Mesendoderm (in vitro differentiated cells): ENCODE measurements around the gene C17orf75.
"Not testable (repeated sequence)": the region's sequence is repeated elsewhere in the genome, so short reads cannot be mapped to it uniquely, and the experiment has no call there.

Experiments
- DNase-seq: peaks from one replicate; pipeline ENCODE4 v3.0.0; 2013
- H2AK5ac ChIP-seq: 2 replicates; pipeline ENCODE4 v1.6.1; 2013; ENCODE audit warnings: low read length, inconsistent platforms
- H2BK120ac ChIP-seq: 2 replicates; pipeline ENCODE4 v1.6.1; 2013; ENCODE audit warnings: low read depth, mild to moderate bottlenecking, low read length, moderate library complexity, mixed read lengths
- H2BK15ac ChIP-seq: replicated peaks from 2 replicates; pipeline ENCODE4 v1.6.1; 2013; ENCODE audit warnings: low read depth, mild to moderate bottlenecking, moderate library complexity
- H2BK5ac ChIP-seq: 2 replicates; pipeline ENCODE4 v1.6.1; 2013; ENCODE audit warnings: low read length, inconsistent platforms
- H3K18ac ChIP-seq: 2 replicates; pipeline ENCODE4 v1.6.1; 2013; ENCODE audit warnings: mild to moderate bottlenecking, low read length, mixed read lengths
- H3K23ac ChIP-seq: one replicate; pipeline ENCODE4 v1.6.1; 2013; ENCODE audit warnings: low read length
- H3K27ac ChIP-seq: 2 replicates; pipeline ENCODE4 v1.5.1; 2013; ENCODE audit warnings: low read depth, mild to moderate bottlenecking, inconsistent platforms, low read length, moderate library complexity
- H3K27me3 ChIP-seq: 2 replicates; pipeline ENCODE4 v1.6.1; 2013; ENCODE audit warnings: low read length, control low read depth, mild to moderate bottlenecking, inconsistent platforms; ENCODE audit not compliant: insufficient read depth, poor library complexity
- H3K36me3 ChIP-seq: 2 replicates; pipeline ENCODE4 v1.6.1; 2013; ENCODE audit warnings: low read length, inconsistent platforms; ENCODE audit not compliant: control insufficient read depth, insufficient read depth
- H3K4ac ChIP-seq: one replicate; pipeline ENCODE4 v1.6.1; 2013; ENCODE audit warnings: low read depth, mild to moderate bottlenecking, low read length, moderate library complexity
- H3K4me1 ChIP-seq: 2 replicates; pipeline ENCODE4 v1.6.1; 2013; ENCODE audit warnings: low read depth, low read length, inconsistent platforms; ENCODE audit not compliant: control insufficient read depth
- H3K4me2 ChIP-seq: 2 replicates; pipeline ENCODE4 v1.6.1; 2013; ENCODE audit warnings: low read length
- H3K4me3 ChIP-seq: 2 replicates; pipeline ENCODE4 v1.5.1; 2013; ENCODE audit warnings: mild to moderate bottlenecking, low read length
- H3K56ac ChIP-seq: one replicate; pipeline ENCODE4 v1.6.1; 2013; ENCODE audit warnings: low read length
- H3K79me1 ChIP-seq: 2 replicates; pipeline ENCODE4 v1.6.1; 2013; ENCODE audit warnings: low read length, inconsistent platforms
- H3K79me2 ChIP-seq: 2 replicates; pipeline ENCODE4 v1.6.1; 2013; ENCODE audit warnings: mild to moderate bottlenecking, low read length; ENCODE audit not compliant: control insufficient read depth, insufficient read depth
- H3K9ac ChIP-seq: 2 replicates; pipeline ENCODE4 v1.6.1; 2013; ENCODE audit warnings: low read length, inconsistent platforms
- H4K5ac ChIP-seq: one replicate; pipeline ENCODE4 v1.6.1; 2013; ENCODE audit warnings: low read length
- H4K8ac ChIP-seq: one replicate; pipeline ENCODE4 v1.6.1; 2013; ENCODE audit warnings: low read depth, mild to moderate bottlenecking, control low read depth, low read length, moderate library complexity
- WGBS: extraction: QIAGEN DNeasy Blood & Tissue Kit; methylation state at CpG from one replicate; pipeline ENCODE4 v1.1.7; 2013; ENCODE audit warnings: low lambda C conversion rate, missing lambda C conversion rate; ENCODE audit not compliant: insufficient coverage; ENCODE audit errors: extremely low coverage; 5-methylcytosine and 5-hydroxymethylcytosine counted together

Gene C17orf75

GRCh38 chr17:32330147-32330546 is 11.8 kb downstream of the C17orf75 start:
- no peak overlapping the region for H3K4me2 ChIP-seq

GRCh38 chr17:32327911-32328310 is 14.1 kb downstream of the C17orf75 start:
- H3K9ac ChIP-seq: no peak overlapping the region
- H3K79me2 ChIP-seq: no peaks in the 10 kb centered on the region
- H3K36me3 ChIP-seq: no peaks in the 10 kb centered on the region
- no peak overlapping the region for H2BK15ac ChIP-seq
- H2BK5ac ChIP-seq: no peak overlapping the region
- no peaks in the 10 kb centered on the region for H3K79me1 ChIP-seq
- H3K4ac ChIP-seq: no peak overlapping the region
- H2AK5ac ChIP-seq: no peak overlapping the region
- no peak for DNase-seq
- H3K4me3 ChIP-seq: no peak overlapping the region
- no peak overlapping the region for H3K27ac ChIP-seq
- no peak overlapping the region for H3K4me2 ChIP-seq
- H4K8ac ChIP-seq: no peak overlapping the region
- H3K18ac ChIP-seq: no peak overlapping the region
- no peaks in the 10 kb centered on the region for H3K4me1 ChIP-seq
- no peak overlapping the region for H4K5ac ChIP-seq
- WGBS: no CpG with 5 or more reads among the region's 1 CpG
- no peak overlapping the region for H3K23ac ChIP-seq
- H3K27me3 ChIP-seq: no peaks in the 10 kb centered on the region
- H3K56ac ChIP-seq: no peak overlapping the region
- H2BK120ac ChIP-seq: no peak overlapping the region

More at GRCh38 chr17:32330147-32330546, 11.8 kb downstream of the C17orf75 start:
- no peak for DNase-seq
- Histone ChIP-seq H3K79me1 (no peaks in the 10 kb centered on the region), H3K9ac (no peak overlapping the region), H4K5ac (no peak overlapping the region), H2BK120ac (no peak overlapping the region), H2BK5ac (no peak overlapping the region), H3K36me3 (peaks cover 2% of the 10 kb centered on the region), H3K23ac (no peak overlapping the region), H3K4me1 (no peaks in the 10 kb centered on the region), H3K79me2 (no peaks in the 10 kb centered on the region), H3K27me3 (no peaks in the 10 kb centered on the region), H3K18ac (no peak overlapping the region), H3K4ac (no peak overlapping the region), H4K8ac (no peak overlapping the region), H2AK5ac (no peak overlapping the region), H2BK15ac (no peak overlapping the region), H3K56ac (no peak overlapping the region), H3K27ac (no peak overlapping the region), H3K4me3 (no peak overlapping the region)
- no CpG with 5 or more reads among the region's 3 CpGs for whole genome bisulfite sequencing

- no peak overlapping the region for H3K4ac ChIP-seq
- no peaks in the 10 kb centered on the region for H3K27me3 ChIP-seq
- no peak overlapping the region for H3K18ac ChIP-seq
- no peaks in the 10 kb centered on the region for H3K4me1 ChIP-seq
- H2BK120ac ChIP-seq: no peak overlapping the region
- H3K4me2 ChIP-seq: no peak overlapping the region
- H4K5ac ChIP-seq: no peak overlapping the region
- no peak overlapping the region for H2BK15ac ChIP-seq
- H3K36me3 ChIP-seq: no peaks in the 10 kb centered on the region
- DNase-seq: no peak
- H3K9ac ChIP-seq: no peak overlapping the region
- H2AK5ac ChIP-seq: no peak overlapping the region
- H3K56ac ChIP-seq: no peak overlapping the region
- no CpG with 5 or more reads among the region's 11 CpGs for WGBS
- H4K8ac ChIP-seq: no peak overlapping the region
- H3K23ac ChIP-seq: no peak overlapping the region
- no peak overlapping the region for H2BK5ac ChIP-seq
- H3K4me3 ChIP-seq: no peak overlapping the region
- H3K27ac ChIP-seq: no peak overlapping the region
- H3K79me2 ChIP-seq: no peaks in the 10 kb centered on the region
- no peaks in the 10 kb centered on the region for H3K79me1 ChIP-seq
These were observed 18.0 kb downstream of the C17orf75 start for GRCh38 chr17:32323811-32324491.

GRCh38 chr17:32323046-32323445 is 18.9 kb downstream of the C17orf75 start:
- Histone ChIP-seq H3K18ac (no peak overlapping the region), H3K27ac (no peak overlapping the region)
- no CpG with 5 or more reads among the region's 10 CpGs for WGBS

GRCh38 chr17:32320847-32321246 is 21.1 kb downstream of the C17orf75 start:
- Histone ChIP-seq H2AK5ac (no peak overlapping the region), H2BK5ac (no peak overlapping the region), H3K4me2 (no peak overlapping the region), H4K5ac (no peak overlapping the region), H2BK15ac (no peak overlapping the region), H3K4me3 (no peak overlapping the region), H3K18ac (no peak overlapping the region), H3K27me3 (no peaks in the 10 kb centered on the region), H3K79me1 (no peaks in the 10 kb centered on the region), H3K4ac (no peak overlapping the region), H3K4me1 (no peaks in the 10 kb centered on the region), H3K27ac (no peak overlapping the region), H3K23ac (no peak overlapping the region), H3K36me3 (no peaks in the 10 kb centered on the region), H3K9ac (no peak overlapping the region), H3K79me2 (no peaks in the 10 kb centered on the region), H4K8ac (no peak overlapping the region), H2BK120ac (no peak overlapping the region), H3K56ac (no peak overlapping the region)
- WGBS: no CpG with 5 or more reads among the region's 15 CpGs
- no peak for DNase-seq

More at GRCh38 chr17:32323046-32323445, 18.9 kb downstream of the C17orf75 start:
- Histone ChIP-seq H3K4ac (no peak overlapping the region), H4K5ac (no peak overlapping the region), H3K9ac (no peak overlapping the region), H4K8ac (no peak overlapping the region), H2BK15ac (no peak overlapping the region), H3K79me2 (no peaks in the 10 kb centered on the region), H2AK5ac (no peak overlapping the region), H3K27me3 (no peaks in the 10 kb centered on the region), H2BK5ac (no peak overlapping the region), H3K4me2 (no peak overlapping the region), H3K79me1 (no peaks in the 10 kb centered on the region), H3K56ac (no peak overlapping the region), H2BK120ac (no peak overlapping the region), H3K4me3 (no peak overlapping the region), H3K4me1 (no peaks in the 10 kb centered on the region), H3K23ac (no peak overlapping the region), H3K36me3 (no peaks in the 10 kb centered on the region)
- no peak for DNase-seq

- H2BK5ac ChIP-seq, H2BK15ac ChIP-seq, H3K4me1 ChIP-seq, H3K4ac ChIP-seq, H3K23ac ChIP-seq, H3K27me3 ChIP-seq, H4K8ac ChIP-seq, H4K5ac ChIP-seq, H3K79me1 ChIP-seq, H3K4me2 ChIP-seq, H2AK5ac ChIP-seq, H3K9ac ChIP-seq, DNase-seq, H3K36me3 ChIP-seq, H3K56ac ChIP-seq, H3K79me2 ChIP-seq, H3K27ac ChIP-seq, H3K4me3 ChIP-seq, H3K18ac ChIP-seq, H2BK120ac ChIP-seq: not testable (repeated sequence)
- no CpG with 5 or more reads among the region's 6 CpGs for WGBS
These were observed 21.9 kb downstream of the C17orf75 start for GRCh38 chr17:32320080-32320479.
